Stimulated activated CD8-positive, alpha-beta memory T cell treated with anti-CD3 and anti-CD28 coated beads, Interleukin-7, amount 100 ng/mL, for 48 hours (primary cell): ENCODE results near the gene PIK3C2A.
"Not testable (repeated sequence)": the region's sequence is repeated elsewhere in the genome, so short reads cannot be mapped to it uniquely, and the experiment has no call there.

Experiments used
- DNase-seq, 2 donors: peaks; one replicate each; pipeline ENCODE4 v3.0.0-alpha.2; 2020; ENCODE audit warnings: low read depth in 1 of 2; ENCODE audit errors: extremely low read depth in 1 of 2

PIK3C2A gene, protein sequence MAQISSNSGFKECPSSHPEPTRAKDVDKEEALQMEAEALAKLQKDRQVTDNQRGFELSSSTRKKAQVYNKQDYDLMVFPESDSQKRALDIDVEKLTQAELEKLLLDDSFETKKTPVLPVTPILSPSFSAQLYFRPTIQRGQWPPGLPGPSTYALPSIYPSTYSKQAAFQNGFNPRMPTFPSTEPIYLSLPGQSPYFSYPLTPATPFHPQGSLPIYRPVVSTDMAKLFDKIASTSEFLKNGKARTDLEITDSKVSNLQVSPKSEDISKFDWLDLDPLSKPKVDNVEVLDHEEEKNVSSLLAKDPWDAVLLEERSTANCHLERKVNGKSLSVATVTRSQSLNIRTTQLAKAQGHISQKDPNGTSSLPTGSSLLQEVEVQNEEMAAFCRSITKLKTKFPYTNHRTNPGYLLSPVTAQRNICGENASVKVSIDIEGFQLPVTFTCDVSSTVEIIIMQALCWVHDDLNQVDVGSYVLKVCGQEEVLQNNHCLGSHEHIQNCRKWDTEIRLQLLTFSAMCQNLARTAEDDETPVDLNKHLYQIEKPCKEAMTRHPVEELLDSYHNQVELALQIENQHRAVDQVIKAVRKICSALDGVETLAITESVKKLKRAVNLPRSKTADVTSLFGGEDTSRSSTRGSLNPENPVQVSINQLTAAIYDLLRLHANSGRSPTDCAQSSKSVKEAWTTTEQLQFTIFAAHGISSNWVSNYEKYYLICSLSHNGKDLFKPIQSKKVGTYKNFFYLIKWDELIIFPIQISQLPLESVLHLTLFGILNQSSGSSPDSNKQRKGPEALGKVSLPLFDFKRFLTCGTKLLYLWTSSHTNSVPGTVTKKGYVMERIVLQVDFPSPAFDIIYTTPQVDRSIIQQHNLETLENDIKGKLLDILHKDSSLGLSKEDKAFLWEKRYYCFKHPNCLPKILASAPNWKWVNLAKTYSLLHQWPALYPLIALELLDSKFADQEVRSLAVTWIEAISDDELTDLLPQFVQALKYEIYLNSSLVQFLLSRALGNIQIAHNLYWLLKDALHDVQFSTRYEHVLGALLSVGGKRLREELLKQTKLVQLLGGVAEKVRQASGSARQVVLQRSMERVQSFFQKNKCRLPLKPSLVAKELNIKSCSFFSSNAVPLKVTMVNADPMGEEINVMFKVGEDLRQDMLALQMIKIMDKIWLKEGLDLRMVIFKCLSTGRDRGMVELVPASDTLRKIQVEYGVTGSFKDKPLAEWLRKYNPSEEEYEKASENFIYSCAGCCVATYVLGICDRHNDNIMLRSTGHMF (N-terminal part only)

DNA sequence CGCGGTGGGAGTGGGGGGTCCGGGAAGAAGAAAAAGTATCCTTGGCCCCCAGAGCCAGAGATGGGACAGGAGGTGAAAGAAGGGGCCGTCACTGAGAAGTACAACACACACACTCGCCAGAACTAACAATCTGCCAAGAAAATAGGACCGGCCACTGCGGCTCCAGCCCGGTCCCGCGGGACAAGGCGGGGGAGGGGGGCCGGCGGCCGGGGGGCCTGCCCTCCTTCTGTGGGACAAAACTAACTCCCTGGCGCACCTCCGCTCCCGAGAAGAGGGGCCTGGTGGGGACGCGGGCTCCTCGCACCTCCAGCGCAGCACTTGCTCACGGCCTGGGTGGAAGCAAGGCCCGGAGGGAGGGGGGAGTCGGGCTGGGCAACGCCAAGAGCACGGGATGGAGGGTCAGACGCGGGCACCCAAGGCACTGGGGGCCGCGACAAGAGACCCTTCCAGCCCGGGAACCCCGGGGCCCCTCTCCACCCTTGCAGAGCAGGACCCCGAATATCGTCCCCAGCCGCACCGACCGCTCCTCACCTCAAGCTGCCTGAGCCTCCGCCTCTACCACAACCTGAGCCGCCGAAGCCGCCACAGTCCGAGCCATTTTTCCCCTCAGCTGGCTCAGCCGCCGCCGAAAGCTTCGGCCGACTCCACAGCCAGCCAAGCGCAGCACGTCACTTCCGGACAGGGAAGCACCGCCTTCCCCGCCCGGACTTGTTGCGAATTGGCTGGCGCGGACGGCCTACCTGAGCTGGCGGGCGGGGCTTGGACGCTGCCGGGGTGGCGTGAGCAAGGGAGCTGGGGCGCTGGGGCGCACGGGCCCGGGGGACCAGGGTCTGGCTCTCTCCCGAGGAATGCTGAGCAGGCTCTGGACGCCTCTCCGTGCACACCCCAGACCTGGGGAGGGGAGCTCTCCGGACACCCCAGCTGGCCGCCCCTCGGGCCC lies at the start of gene PIK3C2A:
Gene PIK3C2A, minus strand, starts transcription at position 670 of the 940 bp plus-strand sequence. CDS start 38,245 bp downstream, outside the sequence.
- peak; percentile 86 to 94 for DNase-seq

DNA sequence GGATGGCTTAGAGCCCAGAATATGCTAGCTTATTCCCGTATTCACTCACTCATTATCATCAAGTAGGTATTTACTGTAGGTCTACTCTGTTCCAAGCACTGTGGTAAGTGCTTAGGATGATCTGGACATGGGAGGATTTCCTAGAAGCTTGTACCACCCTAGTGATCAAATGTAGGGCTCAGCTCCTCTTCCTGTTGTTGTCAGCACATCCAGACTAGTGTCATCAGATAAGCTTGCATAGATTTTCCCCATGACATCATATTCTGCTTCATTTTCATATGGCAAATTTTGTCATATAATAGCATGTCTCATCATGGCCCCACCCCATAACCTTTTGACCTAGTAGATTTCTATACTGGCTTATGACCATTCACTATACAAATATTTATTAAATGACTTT lies 49.4 kb upstream of the PIK3C2A start:
- DNase-seq = no peak

DNA sequence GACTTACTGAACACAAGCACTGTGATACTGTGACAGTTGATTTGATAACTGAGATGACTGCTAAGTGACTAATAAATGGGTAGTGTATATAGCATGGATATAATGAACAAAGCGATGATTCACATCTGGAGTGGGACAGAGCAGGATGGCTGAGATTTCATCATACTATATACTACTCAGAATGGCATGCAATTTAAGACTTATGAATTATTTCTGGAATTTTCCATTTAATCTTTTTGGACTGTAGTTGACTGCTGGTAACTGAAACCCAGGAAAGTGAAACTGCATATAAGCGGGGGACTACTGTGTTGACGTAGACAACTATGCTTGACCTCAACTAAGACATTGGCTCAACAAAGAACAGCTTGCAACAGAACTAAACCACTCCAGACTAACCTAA lies 48.7 kb upstream of the PIK3C2A start:
- DNase-seq = no peak

DNA sequence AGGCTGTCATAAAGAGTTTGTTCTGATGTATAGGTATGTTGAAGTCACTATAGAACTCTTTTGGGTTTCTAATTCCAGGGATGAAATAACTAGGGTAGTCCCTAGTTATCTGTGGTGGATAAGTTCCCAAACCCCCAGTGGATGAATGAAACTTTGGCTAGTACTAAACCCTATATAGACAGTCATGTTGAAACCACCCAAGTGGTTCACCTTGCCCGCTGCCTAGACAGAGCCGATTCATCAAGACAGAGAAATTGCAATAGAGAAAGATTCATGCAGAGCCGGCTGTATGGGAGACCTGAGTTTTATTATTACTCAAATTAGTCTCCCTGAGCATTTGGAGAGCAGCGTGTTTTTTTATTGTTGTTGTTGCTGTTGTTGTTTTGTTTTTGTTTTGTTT lies 44.9 kb upstream of the PIK3C2A start:
- DNase-seq = no peak

DNA sequence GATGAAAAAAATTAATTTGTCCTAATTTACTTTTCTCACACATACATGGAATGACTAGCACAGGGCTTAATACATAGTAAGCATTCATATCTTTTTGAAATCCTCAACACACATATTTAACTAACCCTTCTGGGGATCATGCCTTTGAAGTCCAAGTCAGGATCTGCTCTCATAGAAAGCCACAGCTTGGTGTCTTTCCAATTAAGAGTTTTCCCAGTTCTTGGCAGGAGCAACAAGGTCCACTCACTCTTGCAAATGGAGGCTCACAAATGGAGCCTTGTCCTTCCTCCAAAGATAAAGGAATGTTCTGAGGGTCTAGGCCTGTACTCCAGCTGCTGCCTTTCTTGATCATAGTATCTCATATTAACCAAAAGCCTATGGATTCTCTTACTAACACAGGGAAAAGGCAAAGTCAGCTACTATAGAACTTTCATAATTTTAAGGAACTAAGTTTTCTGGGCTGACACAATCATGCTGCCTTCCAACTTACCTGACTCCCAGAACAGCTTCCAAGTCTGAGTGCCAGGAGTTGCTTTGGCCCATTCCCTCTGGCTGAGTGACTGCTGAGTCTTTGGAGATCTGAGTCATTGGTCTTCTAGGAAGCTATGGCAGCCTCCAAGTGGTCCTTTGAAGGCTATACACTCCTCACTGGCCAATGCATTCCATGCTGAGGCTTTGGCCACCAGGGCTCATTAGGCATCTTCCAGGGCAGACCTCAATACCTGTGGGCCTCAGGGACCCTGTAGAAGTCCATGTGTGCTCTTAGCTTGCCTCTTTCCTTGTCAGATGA lies 43.0 kb upstream of the PIK3C2A start:
- DNase-seq = no peak

DNA sequence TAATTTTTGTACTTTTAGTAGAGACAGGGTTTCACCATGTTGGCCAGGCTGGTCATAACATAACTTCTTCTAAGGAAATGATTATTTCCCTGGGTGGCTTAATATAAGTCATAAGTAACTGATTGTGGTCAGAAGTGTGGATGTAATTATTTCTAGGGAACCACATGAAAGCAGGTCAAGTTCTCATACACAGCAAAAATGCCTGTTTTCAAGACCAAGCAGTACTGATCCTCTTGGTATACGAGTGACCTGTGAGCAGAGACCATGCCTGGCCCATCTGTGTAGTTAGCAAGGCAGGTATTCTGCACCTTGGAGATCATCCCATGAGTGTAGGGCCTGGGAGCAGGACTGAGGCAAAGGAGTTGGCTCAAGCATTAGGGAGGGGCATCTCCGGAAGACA lies 36.3 kb upstream of the PIK3C2A start:
- no peak for DNase-seq

DNA sequence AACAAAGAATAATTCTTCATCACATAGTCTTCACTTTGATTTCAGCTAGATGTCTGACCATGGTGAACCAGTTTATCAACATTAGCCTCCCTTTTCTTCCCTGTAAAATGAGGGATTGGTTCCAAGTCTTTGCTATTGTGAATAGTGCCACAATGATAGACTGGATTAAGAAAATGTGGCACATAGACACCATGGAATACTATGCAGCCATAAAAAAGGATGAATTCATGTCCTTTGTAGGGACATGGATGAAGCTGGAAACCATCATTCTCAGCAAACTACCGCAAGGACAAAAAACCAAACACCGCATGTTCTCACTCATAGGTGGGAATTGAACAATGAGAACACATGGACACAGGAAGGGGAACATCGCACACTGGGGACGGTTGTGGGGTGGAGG lies 35.2 kb upstream of the PIK3C2A start:
- not testable (repeated sequence) for DNase-seq

DNA sequence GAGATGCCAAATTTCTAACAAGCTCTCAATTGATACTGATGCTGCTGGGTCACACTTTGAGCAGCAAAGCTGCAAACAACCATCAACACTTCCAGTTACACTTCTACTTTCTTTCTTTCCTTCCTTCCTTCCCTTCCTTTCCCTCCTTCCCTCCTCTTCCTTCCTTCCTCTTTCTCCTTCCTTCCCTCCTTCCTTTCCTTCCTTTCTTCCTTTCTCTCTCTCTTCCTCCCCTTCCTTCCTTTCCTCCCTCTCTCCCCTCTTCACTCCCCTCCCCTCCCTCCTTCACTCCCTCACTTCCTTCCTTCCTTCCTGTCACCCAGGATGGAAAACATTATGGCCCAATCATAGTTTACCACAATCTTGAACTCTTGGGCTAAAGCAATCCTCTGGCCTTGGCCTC lies 33.0 kb upstream of the PIK3C2A start:
- no peak for DNase-seq

DNA sequence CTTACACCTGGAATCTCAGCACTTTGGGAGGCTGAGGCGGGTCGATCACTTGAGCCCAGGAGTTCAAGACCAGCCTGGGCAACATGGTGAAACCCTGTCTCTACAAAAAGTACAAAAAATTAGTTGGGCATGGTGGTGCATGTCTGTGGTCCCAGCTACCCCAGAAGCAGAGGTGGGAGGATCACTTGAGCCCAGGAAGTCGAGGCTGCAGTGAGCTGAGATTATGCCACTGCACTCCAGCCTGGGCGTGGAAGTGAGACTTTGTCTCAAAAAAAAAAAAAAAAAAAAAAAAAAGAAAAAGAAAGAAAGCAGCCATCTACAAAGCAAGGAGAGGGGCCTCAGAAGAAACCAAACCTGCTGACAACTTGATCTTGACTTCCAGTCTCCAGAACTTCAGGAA lies 32.1 kb upstream of the PIK3C2A start:
- not testable (repeated sequence) for DNase-seq

DNA sequence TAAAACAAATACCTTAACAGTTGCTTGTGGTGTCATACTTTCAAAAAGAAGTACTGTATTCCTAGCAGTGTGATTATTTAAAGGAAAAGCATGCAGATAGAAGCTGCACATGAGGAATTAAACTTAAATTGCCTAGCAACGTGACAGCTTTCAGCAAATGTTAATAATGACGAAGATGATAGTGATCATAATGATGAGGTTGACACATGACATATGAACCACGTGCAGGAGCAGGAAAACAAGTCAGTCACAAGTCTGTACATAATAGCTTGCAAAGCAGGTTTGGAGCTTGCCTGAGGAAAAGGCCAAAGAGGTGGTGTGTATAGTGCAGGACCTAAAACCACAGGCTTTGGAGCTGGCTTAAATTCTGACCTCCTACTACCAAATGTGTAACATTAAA lies 30.6 kb upstream of the PIK3C2A start:
- DNase-seq = no peak

DNA sequence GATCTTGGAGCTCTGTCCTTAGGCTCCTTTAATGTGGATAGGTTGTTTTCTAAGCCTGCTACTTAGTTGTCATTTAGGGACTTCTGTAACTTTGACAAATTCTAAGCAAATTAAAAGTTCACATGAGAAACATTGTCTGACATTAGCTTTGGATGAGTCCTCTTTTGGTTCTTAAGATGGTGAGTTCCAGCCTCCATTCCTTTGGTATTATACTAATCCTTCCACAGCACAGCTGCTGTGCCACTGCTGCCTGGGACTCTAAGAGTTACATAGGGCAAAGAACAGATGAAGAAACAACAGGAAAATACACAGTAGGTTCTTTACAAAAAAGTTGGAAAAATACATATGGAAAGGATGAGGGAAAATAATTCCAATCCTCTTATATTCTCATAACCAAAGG lies 25.3 kb upstream of the PIK3C2A start:
- no peak for DNase-seq

DNA sequence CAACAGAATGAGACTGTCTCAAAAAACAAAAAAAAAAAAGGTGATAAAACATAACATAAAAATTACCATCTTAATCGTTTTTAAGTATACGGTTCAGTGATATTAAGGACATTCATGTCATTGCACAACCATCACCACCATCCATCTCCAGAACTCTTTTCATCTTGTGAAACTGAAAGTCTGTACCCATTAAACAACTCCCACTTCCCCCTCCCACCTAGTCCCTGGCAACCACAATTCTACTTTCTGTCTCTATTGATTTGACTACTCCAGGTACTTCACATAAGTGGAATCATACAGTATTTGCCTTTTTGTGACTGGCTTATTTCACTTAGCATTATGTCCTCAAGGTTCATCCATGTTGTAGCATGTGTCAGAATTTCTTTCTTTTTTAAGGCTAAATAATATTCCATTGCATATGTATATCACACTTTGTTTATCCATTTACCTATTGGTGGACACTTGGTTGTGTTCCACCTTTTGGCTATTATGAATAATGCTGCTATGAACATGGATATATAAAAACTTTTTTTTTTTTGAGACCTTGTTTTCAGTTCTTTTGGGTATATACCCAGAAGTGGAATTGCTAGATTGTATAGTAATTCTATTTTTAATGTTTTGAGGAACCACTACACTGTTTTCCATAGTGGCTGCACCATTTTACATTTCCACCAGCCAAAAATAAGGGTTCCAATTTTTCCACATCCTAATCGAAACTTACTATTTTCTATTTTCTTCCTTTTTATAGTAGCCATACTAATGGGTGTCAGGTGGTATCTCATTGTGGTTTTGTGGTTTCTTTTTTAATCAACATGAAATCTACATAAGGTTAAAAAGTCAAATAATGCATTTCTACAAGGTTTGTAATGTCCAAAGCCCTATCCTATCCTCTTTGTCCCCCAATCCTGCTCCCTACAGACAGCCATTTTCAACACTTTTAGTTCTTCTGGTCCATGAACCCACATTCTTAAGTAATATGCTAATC lies 23.4 kb upstream of the PIK3C2A start:
- DNase-seq = peak; percentile 15 to 40

DNA sequence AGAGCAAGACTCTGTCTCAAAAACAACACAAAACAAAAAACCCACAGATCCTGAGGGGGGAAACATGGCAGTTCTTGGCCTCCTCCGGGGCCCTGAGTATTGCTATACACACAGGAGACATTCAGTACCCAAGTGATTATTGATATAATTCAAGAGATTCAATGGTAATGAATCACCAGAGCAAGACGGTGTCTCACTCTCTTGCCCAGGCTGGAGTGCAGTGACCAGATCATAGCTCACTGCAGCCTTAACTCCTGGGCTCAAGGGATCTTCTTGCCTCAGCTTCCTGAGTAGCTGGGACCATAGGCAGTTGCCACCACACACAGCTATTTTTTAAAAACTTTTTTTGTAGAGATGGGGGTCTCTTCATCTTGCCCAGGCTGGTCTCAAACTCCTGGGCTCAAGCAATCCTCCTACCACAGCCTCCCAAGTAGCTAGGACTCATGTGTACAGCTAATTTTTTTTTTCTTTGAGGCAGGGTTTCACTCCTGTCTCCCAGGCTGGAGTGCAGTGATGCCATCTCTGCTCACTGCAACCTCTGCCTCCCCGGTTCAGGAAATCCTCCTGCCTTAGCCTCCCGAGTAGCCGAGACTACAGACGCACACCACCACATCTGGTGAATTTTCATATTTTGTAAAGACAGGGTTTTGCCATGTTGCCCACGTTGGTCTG lies 21.8 kb upstream of the PIK3C2A start:
- DNase-seq = no peak

DNA sequence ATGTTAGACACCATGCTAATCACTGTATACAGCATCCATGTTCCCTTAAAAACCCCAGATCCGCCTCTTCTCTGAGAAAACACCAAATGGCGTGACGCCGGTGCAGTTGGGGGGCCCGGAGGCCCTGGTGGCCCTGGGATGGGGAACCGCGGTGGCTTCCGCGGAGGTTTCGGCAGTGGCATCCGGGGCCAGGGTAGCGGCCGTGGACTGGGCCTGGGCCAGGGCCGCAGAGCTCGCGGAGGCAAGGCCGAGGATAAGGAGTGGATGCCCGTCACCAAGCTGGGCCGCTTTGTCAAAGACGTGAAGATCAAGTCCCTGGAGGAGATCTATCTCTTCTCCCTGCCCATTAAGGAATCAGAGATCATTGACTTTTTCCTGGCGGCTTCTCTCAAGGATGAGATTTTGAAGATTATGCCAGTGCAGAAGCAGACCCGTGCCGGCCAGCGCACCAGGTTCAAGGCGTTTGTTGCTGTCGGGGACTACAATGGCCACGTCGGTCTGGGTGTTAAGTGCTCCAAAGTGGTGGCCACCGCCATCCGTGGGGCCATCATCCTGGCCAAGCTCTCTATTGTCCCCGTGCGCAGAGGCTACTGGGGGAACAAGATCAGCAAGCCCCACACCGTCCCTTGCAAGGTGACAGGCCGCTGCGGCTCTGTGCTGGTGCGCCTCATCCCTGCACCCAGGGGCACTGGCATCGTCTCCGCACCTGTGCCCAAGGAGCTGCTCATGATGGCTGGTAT lies 20.6 kb upstream of the PIK3C2A start:
- not testable (repeated sequence) for DNase-seq

DNA sequence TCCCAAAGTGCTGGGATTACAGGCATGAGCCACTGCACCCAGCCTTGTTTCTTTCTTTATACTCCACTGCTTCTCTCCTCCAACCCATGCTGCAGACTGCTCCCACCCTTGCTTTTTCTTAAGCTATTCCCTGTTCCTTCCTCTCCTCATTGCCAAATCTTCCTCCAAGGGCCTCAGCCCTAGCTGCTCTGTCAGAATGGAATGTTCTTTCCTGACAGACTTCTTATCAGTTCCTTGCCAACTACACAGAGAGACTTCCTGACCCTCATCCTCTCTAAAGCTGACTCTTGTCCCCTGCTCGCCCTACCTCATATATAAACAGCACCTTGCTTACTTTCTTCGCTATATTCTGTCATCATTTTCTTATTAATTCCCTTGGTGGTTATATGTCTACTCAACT lies 16.9 kb upstream of the PIK3C2A start:
- no peak for DNase-seq

DNA sequence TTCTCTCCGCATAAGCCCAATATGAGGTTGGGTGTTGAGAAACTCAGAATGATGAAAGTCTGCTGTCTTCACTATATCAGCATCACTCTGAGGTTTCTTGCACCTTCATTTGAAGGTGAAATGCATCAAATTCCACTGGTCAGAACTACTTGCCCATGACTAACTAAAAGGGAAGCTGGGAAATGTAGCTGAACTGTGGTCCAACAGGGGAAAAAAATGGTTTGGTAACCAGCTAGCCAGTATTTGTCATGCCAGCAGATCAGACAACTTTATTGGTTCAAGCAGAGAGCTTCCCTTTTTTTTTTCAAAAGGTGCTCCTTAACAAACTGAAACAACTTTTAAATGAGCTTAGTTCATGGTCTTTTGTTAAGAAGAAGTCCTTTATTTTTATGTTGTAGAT lies 14.2 kb upstream of the PIK3C2A start:
- no peak for DNase-seq

DNA sequence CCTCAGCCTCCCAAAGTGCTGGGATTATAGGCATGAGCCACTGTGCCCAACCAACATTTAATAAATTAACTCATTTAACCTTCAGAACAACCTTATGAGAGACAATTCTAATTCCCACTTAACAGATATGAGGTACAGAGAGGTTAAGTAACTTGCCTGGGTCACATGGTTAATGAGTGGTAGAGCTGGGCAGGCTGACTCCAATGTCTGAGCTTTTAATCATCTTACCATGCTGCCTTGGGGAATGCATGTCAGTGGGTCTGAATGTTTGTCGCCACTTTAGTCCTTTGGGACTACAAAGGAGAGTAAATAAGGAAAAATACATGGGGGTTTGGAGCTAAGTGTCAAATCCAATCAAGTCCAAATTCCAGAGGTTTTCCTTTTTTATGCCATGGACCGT lies 11.2 kb upstream of the PIK3C2A start:
- DNase-seq = no peak
